ENCODE data around the gene PCCB.
A peak's percentile ranks its signal among the peaks of the same experiment; 100 is the strongest.
"Not testable (repeated sequence)": the region's sequence is repeated elsewhere in the genome, so short reads cannot be mapped to it uniquely, and the experiment has no call there.

The PCCB gene

DNA sequence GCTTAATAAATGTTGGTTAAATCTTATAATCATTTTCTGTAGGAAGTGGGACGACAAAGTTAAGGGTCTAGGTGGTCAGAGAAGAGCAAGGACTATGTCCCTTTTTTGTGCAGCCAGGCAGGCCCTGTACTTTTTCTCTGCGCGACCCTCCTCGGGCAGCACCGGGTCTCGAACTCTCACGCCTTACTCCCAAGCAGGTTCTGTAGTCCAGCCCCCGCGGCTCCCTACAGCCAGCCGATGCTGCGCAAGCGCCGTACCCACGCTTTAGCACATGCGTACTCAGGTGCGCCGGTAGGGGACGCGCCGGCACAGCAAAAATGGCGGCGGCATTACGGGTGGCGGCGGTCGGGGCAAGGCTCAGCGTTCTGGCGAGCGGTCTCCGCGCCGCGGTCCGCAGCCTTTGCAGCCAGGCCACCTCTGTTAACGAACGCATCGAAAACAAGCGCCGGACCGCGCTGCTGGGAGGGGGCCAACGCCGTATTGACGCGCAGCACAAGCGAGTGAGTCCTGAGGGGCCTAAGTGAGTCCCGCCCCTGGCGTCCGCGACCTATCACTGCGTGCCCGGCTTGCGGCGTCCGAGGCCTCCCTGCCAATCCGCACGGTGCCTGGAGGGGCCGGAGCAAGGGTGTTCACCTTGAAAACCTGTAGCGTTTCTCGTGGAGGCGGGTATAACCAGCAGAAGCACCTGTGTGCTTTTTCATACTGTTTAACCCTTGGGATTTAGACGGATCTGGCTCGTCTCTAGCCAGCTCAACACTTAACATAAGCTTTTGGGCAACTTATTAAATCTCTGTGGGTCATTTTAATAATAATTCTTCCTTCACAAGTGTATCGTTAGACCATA is at the start of gene PCCB:
Gene PCCB, plus strand, starts transcription at position 282 of the 844 bp plus-strand sequence. Its CDS starts 36 bp downstream, at position 318.
- FAIRE-seq (no peak), DNase-seq (ENCODE audit: low spot score) (peak; percentile 91)

DNA sequence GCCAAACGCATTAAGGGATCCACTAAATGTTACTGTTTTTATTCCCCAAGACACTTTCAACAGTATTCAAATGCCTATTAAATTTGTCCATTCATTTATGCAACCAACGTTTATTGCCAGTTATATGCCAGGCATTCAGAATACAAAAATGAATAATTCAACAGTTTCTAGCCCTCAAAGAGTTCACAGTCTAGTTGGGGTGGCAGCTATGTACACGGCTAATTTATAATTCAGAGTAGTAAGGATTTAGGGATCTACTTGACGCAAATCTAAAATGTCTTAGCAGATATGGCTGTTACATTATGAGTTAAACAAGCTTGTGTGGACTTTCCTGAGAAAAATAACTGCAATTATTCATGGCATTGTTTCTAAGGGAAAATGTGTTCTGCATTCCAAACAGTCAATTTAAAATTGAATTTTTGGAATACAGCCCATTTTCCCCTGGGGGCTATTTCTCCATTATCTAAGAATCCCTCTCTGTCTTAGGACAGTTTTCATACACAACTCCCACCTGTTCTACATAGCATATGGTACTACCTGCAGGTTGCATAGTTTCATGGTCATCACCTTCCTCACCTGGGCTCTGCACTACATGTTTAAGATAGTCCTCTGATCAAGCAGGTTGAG is 42.5 kb upstream of the PCCB start:
- FAIRE-seq (no peak), DNase-seq (ENCODE audit: low spot score) (no peak)

DNA sequence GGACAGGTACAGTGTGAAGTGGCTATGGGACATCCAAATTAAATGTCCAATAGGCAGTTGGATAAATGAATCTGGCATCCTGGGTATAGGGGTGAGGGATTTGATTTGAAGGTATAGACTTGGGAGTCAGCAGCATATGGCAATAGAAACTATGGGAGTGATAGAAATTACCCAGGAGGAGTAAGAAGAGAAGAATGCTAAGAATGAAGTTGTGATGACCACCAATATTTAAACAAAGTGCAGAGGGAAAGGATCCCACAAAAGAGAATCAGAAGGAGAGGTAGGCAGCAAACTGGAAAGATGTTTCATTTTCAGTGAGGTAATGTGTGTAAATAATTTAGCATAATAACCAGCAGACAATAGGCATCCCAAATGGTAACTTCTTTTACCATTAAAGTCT is 40.2 kb upstream of the PCCB start:
- FAIRE-seq (no peak), DNase-seq (ENCODE audit: low spot score) (peak; percentile 41)

DNA sequence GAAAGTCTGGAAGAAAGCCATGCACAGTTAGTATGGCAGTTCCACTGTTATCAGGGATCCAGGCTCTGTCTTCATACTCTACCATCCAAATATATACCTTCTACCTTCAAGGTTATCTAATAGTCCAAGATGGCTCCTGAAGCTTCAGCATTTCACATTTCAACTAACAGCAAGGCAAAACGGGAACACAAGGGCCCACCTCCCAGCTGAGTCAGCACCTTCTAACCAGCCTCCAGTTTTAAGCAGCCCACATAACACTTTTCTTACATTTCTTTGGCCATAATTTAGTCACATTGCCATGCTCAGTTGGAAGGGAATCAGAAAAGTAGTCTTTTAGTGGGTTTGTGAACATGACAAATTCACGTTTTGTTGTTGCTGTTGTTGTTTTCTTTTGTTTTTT is 38.6 kb upstream of the PCCB start:
- no peak for DNase-seq (ENCODE audit: low spot score)
- no peak for FAIRE-seq

DNA sequence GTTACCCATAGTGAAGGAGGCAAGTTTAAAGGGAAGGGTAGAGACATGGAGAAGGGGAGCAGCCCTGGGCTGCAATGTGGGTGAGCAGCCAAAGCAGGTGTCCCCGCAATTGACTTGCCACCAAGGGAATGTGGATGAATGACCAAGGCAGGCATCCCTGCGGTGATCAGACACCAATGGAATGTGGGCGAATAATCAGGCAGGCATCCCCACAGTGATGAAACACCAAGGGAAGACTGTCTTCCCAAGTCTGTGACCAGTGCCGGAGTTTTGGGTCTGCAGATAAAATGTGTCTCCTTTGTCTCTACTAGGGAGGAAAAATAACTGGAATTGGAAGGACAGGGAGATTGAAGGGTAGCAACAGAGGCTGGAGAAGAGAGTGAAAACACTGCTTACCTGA is 27.4 kb upstream of the PCCB start:
- not testable (repeated sequence) for DNase-seq (ENCODE audit: low spot score); FAIRE-seq

DNA sequence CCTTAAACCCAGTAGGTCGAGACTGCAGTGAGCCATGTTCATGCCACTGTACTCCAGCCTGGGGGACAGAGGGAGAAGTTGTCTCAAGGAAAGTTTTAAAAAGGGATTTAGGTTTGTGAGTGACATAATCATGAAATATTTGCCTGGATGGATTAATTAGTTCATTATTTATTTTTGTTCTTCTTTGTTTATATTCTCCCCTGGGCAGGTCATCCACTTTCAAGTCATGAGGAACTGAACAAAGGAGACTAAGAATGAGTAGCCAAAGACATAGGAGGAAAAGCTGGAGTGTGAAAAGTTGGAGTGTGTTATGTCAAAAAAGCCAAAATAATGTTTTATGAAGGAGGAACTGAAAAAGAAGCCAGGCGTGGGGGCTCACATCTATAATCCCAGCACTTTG is 17.7 kb upstream of the PCCB start:
- FAIRE-seq (no peak), DNase-seq (ENCODE audit: low spot score) (no peak)

DNA sequence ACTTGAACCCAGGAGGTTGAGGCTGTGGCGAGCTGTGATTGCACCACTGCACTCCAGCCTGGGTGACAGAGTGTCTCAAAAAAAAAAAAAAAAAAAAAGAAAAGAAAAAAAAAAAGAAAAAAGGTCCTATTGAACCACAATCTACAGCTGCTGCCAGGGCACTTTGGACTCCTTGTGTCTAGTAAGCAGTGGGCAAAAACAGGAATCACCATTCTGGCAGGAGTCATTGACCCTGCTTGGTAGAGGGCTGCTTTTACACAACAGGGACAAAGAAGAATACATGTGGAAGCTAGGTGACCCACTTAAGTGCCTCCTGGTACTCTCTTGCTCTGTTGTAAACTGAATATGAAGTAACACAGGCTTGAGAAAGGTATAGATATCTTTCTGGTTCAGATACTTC is 14.6 kb upstream of the PCCB start:
- DNase-seq (ENCODE audit: low spot score) (no peak), FAIRE-seq (no peak)

DNA sequence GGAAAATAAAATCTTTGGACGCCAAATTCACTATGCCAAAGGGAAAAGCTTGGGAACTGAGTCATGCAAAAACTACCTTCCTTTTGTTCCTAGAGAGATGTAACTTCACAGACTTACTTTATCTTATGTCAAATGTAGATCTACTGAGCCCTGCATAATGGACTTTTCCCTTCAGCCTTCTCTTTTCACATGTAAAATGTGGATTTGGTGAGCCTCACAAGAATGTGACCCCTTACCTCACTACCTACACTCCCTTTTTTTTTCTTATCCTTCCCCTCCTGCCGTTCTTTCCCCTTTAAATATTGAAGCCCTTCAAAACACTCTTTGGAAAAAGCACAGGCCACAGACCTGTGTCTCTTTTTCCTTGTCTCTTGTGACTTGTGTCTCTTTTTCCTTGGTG is 14.0 kb upstream of the PCCB start:
- no peak for DNase-seq (ENCODE audit: low spot score)
- no peak for FAIRE-seq

DNA sequence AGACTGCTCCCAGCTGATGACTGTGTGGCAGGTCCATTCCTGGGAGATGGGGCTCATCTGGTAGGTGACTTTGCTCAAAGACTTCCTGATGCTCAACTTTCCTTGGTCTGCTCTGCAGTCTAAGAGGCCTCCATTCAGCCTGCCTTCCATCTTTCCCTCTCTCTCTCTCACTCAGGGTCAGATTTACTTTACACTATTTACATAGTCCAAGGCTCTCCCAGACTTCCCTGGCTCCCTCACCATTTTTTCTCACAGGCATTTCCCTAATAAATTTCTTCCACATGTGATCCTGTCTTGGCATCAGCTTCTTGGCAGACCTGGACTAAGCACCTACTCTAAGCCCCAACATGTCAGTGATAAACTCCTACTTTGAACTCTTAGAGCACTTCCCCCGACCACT is 13.0 kb upstream of the PCCB start:
- DNase-seq (ENCODE audit: low spot score) (no peak), FAIRE-seq (no peak)

DNA sequence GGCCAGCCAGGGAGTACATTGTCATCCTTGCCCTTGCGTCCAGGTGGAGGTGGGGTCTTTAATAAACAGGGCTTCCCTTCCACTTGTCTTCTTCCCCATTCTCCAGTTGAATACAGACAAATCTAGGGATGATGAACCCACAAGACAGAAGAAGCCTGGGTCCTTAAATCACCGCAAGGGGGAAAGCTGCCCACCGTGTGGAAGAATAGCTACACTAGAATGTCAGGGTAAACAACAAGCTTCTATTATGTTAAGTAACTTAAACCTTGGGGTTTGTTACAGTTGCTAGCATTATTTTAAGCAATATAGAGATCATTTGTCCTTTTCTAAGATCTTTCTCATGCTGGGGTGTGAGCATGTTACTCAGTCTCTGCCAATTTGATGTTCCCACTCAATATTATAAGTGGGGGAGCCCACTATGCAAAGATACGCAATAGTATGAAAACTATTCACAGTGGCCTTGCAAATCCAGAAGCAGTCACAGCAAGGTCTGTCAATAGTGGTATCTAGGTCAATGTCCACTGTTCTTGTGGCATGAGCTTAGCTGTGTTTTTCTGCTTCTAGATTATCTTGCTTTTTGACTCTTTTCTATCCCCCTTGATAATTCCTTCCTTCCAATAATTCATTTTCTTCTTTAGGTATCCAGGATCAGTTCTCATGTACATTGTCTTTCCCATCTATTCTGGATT is 12.0 kb upstream of the PCCB start:
- no peak for FAIRE-seq
- DNase-seq (ENCODE audit: low spot score), result no peak

DNA sequence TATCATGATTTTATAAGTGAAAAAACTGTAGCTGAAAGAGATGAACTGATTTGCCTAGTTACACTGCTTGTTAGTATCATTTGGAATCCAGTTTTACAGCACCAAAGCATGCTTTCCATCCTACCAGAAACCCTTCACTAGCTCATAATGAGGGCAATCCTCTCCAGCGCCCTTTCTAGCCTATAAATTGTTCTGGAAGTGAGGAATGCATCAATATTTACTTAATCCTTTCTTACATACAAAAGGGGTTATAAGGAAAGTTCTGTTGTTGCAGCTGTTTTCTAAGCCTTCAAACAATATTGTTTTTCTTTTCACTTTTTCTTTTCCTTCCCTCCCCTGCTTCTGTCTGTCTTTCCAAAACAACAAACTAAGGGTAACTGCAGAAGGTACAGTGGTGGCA is 11.0 kb upstream of the PCCB start:
- no peak for FAIRE-seq
- no peak for DNase-seq (ENCODE audit: low spot score)

DNA sequence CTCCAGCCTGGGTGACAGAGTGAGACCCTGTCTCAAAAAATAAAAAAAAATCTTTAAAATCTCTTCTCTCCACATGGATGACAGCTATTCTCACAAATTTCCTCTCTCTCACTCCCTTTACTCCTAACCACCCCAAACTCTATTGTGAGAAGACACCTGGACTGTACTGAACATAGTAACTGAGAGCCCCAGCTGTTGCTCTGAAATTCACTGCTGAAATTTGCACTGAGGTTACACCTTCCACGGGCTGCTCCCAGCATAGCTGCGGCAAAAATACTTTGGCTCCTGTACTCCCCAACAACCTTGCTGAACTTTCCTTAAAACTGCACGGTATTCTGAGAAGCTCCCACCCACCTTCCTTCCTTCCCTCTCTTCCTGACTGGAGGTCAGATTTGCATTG is 4.4 kb upstream of the PCCB start:
- no peak for FAIRE-seq
- DNase-seq (ENCODE audit: low spot score), result no peak

DNA sequence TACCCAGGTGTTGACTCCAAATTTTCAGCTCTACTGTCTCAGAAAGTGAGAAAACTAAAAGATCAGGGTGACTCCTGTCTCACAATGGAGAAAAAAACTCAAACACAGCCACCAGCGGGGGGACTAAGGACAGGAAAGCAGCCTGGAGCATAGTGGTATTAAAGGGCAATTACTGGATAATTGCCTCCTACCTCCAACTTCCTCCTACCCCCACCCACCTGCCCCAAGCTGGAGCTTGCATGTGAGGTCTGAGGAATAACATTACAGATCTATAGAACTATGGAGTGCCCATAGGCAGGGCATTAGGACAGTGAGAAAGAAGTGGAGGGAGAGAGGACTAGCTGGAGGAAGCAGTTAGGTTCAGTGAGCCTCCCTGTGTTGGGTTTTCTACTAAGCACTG is 2.7 kb upstream of the PCCB start:
- FAIRE-seq, result no peak
- no peak for DNase-seq (ENCODE audit: low spot score)

DNA sequence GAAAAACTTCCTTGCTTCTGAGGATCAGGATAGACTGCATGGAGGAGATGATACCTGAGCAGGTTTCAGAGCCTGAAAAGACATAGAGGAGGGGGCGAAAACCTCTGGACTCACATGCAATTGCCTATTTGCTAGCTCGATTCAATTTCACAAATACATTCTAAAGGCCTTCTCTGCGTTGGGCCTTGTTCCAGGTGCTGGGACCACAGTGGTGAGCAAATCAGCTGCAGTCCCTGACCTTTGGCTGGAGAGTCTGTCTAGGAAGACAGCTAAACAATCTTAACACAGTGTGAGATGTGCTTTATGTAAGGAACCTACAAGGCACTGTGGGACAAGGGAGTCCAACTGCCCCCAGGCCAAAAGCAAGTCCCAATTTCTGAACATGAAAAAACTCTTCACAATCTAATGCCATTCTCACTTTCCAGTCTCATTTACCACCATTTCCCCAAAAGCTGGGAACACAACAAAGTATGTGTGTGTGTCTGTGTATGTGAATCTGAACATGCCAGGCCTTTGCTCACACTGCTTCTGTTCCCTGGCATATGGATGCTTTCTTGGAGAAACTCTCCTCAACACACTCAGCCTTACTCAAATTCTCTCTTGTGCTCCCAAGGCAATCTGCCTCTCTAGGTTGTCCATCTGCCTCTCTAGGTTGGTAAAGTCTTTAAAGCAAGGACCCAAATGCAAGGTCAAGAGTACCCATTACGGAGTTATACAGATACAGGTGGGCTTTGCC is 2.1 kb upstream of the PCCB start:
- DNase-seq (ENCODE audit: low spot score) (no peak), FAIRE-seq (no peak)

DNA sequence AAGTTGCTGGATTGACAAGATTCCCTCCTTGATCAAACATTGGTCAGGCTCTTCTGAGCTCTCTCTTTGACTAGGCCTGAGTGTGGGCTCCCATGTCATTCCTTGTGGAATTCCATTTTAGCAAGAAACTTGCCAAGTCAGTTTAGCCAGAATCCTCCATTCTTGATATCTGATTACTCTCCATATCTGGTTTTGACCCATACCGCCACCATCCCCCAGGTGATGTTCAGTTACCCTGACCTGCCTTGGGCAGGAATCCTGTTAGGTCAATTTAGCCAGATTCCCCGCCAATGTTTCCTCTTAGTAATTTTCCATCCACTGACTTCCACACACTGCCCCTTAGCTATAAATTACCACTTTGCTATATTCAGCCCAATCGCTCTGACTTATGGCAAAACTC is 1.0 kb upstream of the PCCB start:
- FAIRE-seq (no peak), DNase-seq (ENCODE audit: low spot score) (no peak)

DNA sequence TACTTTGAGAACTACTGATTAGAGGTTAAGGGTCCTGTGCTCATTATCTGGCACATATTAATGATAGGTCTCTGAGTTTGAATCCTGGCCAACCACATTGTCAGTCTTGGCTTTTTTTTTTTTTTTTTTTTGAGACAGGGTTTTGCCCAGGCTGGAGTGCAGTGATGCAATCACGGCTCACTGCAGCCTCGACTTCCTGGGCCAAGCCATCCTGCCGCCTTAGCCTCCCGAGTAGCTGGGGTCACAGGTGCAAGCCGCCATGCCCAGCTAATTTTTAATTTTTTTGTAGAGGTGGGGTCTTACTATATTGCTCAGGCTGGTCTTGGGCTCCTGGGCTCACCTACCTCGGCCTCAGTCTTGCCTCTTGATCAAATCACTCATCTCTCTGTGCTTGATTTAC is 547 bp upstream of the PCCB start:
- FAIRE-seq, result no peak
- no peak for DNase-seq (ENCODE audit: low spot score)

DNA sequence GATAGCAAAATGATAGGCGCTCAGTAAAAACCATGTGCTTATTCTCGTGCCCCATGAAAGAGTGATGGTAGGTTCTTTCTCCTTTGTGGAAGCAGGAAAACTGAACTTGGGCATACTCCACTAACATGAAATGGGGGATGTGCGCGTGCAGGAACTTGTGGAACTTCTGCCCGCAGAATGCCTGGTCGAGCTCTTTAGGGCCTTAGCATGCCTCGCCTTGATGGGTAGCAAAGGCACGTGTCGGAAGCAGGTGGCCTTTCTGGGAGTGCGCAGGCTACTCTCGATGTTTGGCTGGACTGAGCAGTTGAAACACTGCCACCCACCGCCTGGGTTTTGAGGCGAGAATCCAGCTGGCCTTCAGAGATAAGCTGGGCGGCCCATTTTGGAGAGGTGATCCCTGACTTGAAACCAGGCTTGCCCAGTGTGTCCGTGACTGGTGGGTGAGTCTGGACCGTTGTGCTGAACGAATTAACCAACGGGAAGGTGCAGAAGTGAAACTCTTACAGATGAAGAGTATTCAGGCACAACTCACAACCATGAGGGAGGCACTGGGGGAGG is 842 bp downstream of the PCCB start:
- FAIRE-seq (no peak), DNase-seq (ENCODE audit: low spot score) (peak; percentile 20)

DNA sequence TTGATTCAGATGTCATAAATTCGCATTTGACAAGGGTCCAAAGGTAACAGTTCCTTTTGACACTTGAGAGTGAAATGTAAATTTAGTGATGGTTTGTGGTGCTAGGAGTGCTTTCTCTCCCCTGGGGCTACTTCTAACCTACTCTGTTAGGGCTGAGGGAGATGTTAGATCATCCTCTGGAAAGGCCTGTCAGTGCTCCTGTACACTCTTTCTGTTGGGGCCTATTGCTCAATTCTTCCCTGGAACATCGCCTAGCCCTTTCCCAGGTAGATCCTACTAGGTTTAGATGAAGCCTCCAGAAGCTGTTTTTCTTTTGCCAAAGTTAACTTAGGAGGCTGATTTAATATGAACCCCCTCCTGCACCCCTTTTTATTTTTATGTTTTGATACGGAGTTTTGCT is 1.4 kb downstream of the PCCB start:
- DNase-seq (ENCODE audit: low spot score) (no peak), FAIRE-seq (no peak)

DNA sequence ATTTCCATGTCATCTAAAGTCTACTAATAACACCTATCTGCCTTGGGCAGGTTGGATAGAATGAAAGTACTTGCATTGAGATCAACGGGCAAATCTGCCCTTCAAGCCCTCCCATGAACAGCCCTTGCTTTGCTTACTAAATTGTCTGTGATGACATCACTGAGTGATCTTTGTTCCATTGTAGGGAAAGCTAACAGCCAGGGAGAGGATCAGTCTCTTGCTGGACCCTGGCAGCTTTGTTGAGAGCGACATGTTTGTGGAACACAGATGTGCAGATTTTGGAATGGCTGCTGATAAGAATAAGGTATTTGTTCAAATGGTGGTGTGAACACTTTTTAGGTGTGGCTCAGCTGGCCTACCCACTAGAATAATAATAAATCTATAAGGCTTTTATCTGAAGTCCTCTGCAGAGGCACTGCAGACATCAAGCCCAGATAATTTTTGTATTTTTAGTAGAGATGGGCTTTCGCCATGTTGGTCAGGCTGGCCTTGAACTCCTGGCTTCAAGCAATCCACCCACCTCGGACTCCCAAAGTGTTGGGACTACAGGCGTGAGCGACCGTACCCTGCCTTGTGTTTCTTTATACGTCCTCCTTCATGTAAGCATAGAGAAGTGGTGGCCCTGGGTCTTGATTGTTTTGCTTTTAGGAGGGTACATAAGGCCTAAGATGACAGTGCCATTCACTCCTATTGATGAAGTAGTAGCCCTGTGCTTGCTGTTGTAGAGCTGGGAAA is 5.7 kb downstream of the PCCB start:
- FAIRE-seq (no peak), DNase-seq (ENCODE audit: low spot score) (no peak)

DNA sequence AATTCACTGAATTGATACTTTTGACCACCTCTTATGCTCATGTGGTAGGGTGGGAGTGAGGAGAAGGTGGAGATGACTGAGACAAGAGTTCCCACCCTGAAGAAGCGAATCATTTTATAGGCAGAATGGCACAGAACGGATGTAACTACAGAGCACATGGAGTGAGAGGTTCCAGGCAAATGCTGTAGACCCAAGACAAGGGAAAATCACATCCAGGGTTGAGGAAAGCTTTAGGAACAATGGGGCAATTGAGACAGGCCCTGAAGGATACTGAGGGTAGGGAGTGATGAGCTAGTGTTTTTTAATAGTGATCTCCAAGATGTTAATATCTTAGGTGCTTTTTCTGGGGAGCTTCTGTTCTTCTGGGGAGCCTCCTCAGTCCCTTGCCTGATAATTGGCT is 8.1 kb downstream of the PCCB start:
- FAIRE-seq (no peak), DNase-seq (ENCODE audit: low spot score) (no peak)

DNA sequence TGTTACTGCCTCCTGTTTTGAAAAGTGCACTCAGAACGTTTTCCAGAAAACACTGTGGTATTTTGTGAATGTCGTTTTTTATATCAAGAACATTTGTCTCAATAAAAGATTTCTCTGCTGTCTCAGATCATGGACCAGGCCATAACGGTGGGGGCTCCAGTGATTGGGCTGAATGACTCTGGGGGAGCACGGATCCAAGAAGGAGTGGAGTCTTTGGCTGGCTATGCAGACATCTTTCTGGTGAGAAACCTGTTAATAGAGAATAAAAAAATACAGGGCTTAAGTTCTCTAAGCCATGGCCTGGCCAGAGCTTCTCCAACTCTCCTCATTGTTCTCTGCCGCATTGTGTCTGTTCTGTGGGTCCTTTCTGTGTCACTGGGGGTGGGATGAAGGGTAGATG is 11.7 kb downstream of the PCCB start:
- no peak for DNase-seq (ENCODE audit: low spot score)
- FAIRE-seq, result no peak

Measured in urothelium cell line (cell line).